B cell (primary cell): ENCODE measurements around the gene DLG2.

Experiments used
- CTCF ChIP-seq: fragments of 200-600 bp; IDR thresholded peaks from one replicate; pipeline ENCODE4 v1.8.0; 2022; ENCODE audit warnings: antibody characterized with exemption, mild to moderate bottlenecking
- EZH2 ChIP-seq: IDR thresholded peaks from 2 replicates; pipeline ENCODE4 v1.6.1; 2012; ENCODE audit warnings: borderline replicate concordance, low read depth, mild to moderate bottlenecking, moderate library complexity, low read length; ENCODE audit not compliant: insufficient read depth, poor library complexity, severe bottlenecking

GRCh38 chr11:83697518-83697917 is 1929.6 kb downstream of the DLG2 start:
- TF ChIP-seq CTCF, result no peak
- no peak for TF ChIP-seq EZH2
